Activated CD4-positive, alpha-beta T cell treated with anti-CD3 and anti-CD28 coated beads, Interleukin-2, amount 50 U/mL, for 16 hours (primary cell): ENCODE data around the gene RMC1.
"Not testable (repeated sequence)": the region's sequence is repeated elsewhere in the genome, so short reads cannot be mapped to it uniquely, and the experiment has no call there.

ENCODE experiments used
- DNase-seq: peaks from one replicate; pipeline ENCODE4 v3.0.0-alpha.2; 2020

The RMC1 gene

DNA sequence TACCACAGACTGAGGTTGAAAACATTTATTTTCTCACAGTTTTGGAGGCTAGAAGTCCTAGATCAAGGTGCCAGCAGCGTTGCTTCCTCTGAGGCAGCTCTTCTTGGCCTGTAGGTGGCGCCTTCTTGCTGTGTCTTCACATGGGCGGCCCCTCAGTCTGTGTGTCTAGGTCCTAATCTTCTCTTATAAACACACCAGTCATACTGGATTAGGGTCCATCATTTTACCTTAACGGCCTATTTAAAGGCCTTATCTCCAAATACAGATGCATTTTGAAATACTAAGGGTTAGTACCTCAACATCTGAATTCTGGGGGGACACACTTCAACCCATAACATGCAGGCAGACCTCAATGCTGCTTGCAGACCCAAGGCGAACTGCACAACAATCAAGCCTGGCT, 4.4 kb upstream of the RMC1 start:
- peak; percentile 83 for DNase-seq

DNA sequence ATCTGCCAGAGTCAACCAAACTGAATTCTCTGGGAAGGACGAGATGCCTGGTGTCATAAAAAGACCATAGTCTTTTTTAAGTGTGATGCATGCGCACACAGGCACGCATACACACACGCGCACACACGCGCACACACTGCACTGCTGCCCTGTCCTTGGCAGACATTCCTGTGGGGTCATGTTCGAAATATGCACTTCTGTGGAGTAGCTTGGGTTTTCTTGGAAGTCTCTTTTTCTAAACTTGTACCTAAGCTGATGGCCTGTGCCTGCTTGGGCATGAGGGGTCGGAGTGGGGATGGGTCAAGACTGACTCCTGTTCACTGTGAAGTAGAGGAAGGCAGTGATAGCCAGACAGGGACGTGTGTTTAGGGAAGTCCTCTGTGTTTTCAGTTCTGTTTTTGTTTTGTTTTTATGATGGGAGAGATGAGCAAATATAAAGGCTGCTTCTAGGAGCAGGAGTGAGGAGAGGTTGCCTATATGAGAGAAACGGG, 4.0 kb upstream of the RMC1 start:
- DNase-seq, result no peak

DNA sequence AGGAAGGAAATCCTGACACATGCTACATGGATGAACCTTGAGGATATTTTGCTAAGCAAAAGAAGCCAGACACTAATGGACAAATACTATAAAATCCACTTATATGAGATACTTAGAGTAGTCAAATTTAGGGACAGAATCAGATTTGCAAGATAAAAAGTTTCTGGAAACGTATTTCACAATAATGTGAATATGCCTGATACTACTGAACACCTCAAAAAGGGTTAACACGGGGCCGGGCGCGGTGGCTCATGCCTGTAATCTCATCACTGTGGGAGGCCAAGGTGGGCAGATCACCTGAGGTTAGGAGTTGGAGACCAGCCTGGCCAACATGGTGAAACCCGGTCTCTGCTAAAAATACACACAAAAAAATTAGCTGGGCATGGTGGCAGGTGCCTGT, 1.7 kb upstream of the RMC1 start:
- DNase-seq, result no peak

DNA sequence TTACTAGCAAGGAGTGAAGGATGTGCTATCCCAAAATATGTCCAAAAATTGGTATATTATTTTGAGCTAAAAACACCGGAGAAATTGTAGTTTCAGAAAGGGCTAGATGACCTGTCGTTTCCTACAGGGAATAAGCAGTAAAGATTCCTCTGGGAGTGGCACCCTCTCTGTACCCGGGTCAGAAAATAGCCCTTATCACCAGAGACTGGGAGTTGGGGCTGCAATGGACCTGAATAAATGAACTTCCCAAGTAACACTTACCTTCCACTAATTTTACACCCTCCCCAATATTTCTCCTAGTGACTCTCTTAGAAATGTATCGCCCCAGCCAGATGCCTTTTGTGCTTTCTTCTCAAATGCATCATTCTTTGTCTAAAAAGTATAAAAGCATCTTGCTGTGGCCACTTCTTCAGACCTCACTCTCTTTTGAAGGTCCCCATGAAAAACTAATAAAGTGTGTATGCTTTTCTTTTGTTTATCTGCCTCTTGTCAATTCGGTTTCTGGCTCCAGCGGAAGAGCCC, 734 bp upstream of the RMC1 start:
- no peak for DNase-seq

DNA sequence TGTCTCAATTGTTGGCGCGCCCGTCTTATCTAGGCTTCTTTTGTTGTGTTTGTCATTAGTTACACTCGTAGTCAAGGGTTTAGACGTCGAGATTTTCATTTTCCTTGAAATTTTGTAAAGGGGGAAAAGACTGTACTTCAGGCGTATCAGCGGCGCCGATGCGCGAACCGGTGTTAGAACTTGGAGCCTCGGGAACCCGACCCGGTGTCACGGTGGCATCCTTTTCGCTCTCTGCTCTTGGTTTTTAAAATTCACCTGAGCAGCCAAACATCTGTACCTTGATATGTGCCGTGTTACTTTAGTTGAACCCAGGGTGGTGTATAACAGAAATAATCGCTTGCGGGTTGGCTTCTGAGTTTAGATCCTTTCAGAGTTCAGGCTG, 643 bp downstream of the RMC1 start:
- DNase-seq, result no peak

DNA sequence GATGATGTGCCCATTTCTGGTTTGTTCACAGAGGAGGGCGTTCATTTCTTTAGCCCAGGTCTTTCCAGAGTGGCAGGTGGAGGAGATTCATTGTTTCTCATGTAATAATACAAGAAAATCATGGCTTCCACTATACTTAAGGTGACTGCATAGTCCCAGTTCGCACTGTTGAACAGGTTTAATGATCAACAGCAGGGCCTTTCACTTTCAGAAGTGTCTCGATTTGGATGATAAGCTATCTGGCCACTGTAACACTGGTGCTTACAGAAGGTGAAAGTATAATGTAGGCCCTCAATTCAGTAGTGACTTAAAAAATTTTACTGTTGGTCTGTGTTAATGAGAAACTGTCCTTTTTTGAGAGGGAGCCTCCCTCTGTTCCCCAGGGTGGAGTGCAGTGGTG, 1.4 kb downstream of the RMC1 start:
- peak; percentile 49 for DNase-seq

DNA sequence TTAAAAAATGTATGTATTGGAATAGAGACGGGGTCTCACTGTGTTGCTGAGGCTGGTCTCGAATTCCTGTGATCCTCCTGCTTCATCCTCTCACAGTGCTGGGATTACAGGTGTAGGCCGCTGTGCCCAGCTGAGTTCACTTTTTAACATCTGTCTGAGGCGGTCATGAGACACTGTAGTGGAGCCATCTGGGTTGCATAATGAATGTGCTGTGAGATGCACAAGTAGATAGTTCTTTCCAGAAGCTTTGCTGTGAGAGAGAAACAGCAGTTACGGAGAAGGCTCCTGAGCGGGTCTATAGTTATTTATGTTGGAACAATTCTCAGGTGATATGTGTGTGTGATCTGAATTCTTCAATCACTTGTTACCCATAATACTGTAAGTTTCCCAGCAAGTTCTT, 3.1 kb downstream of the RMC1 start:
- no peak for DNase-seq

DNA sequence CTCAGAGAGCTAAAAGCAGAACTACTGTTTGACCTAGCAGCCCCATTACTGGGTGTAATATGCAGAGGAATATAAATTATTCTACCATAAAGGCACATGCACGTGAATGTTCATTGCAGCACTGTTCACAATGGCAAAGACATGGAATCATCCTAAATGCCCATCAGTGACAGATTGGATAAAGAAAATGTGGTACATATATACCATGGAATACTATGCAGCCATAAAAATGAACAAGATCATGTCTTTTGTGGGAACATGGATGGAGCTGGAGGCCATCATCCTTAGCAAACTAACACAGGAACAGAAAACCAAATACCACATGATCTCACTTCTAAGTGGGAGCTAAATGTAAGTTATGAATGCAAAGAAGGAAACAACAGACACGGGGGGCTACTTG, 7.6 kb downstream of the RMC1 start:
- not testable (repeated sequence) for DNase-seq

DNA sequence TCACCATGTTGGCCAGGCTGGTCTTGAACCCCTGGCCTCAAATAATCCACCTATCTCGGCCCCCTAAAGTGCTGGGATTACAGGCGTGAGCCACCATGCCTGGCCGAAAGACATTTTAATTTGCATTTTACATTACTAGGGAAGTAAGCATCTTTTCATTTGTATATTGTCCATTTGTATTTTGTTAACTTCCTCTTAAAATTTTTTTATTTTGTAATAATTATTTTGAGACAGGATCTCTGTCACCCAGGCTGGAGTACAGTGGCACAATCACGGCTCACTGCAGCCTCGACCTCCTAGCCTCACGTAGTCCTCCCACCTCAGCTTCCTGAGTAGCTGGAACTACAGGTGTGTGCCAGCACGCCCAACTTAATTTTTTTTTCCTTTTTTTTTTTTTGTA, 8.9 kb downstream of the RMC1 start:
- DNase-seq, result not testable (repeated sequence)

DNA sequence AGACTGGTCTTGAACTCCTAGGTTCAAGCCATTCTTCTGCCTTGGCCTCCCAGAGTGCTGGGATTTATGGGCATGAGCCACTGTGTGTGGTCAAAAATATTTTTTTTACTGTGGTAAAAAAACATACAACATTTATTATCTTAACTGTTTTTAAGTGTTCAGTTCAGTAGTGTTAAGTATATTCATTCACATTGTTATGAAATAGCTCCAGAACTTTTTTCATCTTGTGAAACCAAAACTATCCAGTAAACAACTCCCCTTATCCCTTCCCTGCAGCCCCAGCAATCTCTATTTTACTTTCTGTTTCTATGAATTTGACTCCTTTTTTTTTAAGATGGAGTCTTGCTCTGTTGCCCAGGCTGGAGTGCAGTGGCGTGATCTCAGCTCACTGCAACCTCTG, 9.3 kb downstream of the RMC1 start:
- DNase-seq, result no peak

DNA sequence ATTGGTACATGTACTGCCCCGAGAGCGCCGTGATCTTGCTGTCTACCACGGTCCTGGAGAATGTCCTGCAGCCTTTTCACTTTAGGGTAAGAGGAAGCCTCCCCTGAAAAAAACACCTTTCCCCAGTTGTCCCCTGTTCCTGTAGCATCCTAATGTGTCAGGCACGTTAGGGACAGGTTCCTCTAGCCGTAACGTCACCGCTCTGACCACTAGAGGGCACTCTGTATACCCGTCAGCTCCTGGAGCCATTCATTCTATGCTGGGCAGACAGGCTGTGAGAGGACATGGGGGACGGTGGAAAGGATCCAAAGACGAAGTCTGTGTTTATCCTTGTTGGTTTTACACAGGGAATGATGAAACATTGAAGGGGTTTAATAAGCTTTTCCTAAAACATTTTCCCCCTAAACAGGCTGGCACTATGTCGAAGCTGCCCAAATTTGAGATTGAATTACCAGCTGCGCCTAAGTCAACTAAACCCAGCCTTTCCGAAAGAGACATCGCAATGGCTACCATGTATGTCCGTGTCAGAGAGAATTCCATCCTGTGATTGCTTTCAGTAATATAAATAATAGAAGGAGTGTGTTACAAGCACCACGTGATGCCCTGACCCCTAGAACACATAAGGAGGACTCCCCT, 12.7 kb downstream of the RMC1 start:
- DNase-seq, result peak; percentile 81

DNA sequence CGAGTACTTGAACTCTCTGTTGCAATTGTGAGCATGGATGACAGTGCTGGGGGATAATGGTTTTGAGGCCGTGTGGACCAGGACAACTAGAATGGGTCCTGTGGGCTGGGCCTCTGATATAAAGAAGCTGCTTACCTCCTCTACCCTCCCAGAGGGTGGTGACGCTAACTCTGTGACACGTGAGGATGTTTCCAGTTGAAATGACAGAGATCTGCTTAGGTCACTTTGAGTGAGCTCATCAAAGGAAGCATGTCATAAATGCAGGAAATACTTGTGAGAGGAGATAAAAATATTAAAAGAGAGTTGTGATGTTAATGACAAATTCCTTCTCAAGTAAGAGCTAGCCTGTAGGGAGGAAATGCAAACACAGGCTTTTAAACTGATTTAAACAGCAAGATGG, 16.4 kb downstream of the RMC1 start:
- no peak for DNase-seq

DNA sequence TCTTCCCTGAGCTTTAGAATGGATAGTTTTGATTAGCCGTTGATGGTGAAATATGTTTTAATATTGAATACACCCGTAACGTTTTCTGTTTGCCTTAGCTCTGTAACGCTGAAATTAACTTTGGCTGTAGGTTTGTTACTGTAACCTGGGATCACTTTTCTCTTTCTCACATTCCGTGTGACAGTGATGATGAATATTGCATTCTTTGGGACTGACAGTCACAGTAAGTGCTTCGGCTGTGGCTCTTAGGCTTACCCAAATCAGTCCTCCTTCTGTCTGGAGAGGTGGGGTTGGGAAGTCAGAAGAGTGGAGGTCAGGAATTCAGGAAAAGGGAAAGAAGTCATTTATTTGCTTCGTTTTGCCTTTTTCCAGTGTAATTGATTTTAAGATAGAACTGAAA, 18.0 kb downstream of the RMC1 start:
- no peak for DNase-seq

DNA sequence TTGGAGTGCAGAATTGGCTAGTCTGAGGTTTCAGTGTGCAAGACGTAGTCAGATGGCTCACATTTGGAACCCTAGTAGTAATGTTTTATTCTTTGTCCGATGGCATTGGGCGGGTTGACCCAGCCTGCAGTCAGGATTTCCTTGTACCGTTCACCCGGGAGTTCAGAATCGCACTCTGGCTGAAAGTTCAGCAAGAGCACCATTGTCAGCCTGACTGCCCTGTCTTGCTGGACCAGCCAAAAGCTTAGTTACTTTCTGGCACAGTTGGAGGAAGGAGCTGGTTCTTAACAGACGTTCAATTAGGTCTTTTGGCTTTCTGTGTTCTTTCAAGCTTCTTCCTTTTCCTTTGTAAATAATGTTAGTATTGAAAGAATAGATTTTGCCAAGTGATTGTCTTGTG, 18.6 kb downstream of the RMC1 start:
- no peak for DNase-seq

DNA sequence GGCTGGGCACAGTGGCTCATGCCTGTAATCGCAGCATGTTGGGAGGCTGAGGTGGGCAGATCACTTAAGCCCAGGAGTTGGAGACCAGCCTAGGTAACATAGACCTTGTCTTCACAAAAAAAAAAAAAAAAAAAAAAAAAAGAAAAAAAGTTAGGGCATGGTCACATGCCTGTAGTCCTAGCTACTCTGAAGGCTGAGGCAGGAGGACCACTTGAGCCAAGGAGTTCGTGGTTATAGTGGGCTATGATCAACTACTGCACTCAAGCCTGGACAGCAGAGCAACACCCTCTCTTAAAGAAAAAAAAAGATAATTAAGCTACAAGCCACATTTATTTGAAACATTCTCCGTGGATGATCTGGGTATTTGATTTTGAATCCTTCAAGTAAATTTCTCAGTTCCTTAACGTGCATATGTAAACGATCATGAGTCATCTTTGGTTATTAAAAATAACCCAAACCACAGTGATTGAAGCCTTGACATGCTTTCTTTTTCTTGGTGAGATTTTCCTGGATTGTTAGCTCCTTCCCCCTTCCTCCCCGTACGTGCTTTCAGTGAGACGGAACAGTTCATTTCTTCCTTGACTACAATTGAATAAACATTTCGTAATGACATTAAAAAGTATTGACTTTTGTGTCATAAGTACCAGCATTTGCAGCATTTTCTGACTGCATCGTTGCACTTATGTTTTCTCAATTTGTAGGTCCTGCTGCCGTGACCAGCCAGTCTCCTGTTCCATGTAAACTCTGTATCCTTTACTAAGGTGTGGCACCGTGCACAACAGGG, 20.3 kb downstream of the RMC1 start:
- no peak for DNase-seq

DNA sequence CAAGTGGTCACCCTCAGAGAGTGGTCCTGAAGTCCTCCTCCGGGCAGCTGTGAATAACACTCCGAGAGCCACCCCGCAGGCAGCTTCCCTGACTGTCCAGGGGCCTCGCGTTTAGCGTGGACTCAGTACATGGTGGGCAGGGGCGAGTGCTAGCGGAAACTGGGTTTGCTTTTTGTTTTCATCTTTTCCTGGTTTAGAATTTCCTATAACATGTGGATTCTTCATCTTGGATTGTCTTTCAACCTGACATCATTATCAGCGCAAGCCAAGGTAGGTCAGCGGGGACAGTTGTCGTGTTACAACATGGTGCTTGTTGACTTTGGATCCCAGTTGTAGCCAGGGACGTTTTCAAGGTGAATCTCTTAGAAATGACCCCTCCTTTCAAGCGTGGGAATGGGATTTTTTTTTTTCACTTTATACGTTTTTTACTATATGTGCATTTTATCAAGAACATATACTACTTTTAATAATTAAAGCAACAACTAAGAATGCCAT, 20.9 kb downstream of the RMC1 start:
- no peak for DNase-seq

DNA sequence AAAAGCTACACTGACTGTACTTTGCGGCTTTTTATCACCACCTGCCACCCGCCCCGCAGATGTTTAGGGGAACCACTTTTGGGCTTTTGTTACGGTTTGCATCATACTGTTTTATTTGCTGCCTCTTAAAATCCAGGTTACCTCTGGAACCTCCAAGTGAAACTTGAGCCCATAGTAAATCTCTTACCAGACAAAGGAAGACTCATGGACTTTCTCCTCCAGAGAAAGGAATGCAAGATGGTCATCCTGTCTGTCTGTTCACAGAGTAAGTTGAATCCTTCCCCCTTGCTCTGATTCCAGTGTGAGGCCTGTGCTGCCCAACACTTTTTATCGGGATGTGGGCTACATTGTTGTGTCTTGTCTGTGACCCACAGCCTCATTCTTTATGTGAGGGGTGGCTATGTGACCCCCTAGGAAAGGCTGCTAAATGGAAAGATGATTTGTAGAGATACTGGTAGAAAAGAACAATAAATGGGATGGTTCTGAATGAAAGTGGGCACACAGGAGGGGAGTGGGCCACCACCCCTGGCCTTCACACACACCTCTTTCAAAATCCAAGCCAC, 23.3 kb downstream of the RMC1 start:
- no peak for DNase-seq

DNA sequence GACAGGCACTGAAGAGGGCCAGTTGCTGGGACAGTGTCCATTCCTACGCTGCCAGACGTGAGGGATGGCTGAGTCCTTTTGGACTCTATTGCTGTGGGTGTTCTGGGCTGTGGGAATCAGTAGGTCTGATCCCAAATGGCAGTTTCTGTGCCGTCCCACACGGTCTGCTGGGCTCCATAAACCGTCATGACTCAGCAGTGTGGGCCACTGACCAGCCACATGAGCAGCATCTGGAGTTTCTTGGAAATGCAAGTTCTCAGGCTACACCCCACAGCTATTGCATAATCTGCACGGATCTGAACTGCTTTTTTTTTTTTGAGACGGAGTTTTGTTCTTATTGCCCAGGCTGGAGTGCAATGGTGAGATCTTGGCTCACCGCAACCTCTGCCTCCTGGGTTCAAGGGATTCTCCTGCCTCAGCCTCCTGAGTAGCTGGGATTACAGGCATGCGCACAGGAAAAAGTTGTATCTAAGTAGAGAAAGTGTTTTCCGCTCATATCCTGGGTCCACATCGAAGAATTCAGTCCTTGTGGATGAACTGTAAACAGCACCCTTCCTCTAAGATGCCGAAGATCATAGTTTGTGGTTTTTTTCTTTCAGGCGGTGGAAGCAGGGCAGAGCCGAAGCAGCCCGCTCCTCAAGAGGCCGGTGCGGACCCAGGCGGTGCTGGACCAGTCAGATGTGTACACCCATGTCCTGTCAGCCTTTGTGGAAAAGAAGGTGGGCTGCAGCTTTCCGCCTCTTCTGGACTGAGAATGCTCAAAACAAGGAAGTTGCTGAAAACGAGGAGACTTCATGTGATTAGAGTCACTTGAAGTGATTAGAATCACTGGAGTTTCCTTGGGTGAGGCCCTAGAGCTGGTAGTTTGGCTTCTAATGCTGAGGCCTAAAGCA, 25.5 kb downstream of the RMC1 start:
- no peak for DNase-seq

DNA sequence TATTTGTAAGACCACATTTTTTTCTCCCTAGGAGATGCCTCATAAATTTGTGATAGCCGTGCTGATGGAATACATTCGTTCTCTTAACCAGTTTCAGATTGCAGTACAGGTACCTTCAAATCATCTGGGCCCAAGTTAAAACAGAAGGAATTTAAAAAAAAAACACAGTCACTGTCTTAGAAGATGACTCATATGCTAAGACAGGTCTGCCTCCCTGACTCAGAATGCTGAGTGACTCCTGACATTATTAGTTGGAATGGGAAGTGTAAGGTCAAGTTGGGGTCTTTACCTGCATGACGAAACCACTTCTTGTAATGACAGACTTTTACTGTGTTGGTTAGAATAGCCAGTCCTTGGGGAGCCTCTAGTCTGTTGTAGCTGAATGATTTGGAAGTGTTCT, 26.3 kb downstream of the RMC1 start:
- peak; percentile 57 for DNase-seq

DNA sequence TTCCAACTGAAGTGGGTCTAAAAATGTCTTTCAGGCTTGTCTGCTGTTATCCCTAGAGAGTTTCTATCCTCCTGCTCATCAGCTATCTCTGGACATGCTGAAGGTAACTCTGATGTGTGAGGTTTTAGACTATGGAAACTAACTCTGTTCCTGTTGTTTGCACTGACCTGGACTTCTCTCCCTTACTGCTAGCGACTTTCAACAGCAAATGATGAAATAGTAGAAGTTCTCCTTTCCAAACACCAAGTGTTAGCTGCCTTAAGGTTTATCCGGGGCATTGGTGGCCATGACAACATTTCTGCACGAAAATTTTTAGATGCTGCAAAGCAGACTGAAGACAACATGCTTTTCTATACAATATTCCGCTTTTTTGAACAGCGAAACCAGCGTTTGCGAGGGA, 26.9 kb downstream of the RMC1 start:
- DNase-seq, result no peak

DNA sequence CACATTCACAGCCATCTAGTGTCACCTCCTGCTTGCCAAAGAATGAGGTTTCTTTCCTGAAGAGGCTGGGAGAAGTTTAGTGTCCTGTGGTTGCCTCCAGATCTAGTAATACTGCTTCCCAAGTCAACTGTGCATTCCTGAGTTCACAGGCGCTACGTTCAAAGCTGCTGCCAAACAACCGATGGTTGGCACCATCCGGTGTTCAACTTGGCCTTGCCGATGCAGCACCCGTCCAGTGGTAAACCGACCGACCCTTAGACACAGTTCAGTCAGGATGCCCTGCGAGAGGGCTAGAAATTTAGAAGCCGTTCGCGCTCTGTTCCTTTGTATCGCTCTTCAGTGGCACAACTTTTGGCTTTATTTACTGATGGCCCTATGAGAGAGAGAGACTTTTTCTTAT, 28.6 kb downstream of the RMC1 start:
- DNase-seq, result no peak

DNA sequence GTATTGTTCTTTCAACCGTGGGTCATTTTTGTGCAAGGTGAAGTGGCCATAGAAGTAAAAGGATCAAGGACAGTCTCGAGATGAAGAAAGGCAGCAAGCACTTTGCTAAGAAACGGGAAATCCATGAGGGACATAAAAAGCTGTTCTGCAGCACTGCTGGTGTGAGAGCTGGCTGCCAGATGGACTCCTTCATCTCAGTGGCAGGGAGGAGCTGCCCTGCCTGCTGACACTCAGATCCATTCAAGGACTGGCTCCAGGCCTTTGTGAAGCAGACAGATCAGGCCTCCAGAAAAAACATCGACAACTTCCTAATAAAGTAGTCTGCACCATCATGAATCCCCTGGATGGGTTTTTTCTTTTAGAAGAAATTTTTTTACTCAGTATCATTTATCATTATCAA, 29.5 kb downstream of the RMC1 start:
- no peak for DNase-seq

DNA sequence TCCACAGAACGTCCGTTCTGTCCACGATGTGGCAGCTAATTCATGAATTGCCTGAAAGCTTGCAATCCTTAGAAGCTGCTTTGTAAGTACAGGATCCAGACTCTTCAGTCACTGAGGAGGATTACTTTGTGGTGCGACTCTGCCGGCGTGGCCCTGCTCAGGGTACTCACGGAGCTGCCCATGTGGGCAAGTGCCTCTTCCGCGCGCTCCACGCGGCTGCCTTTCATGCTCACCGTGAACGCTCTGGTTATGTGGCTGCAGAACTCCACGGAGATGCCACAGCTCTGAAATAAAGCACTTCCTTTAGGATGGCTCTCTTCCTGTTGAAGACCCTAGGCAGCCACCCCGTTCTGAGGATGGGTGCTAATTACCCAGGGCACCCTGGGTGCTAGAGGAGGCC, 31.0 kb downstream of the RMC1 start:
- DNase-seq, result no peak
